OCI-LY3 (cell line): ENCODE data around the gene ADCY6.

ENCODE experiments used
- H2AFZ ChIP-seq: fragments of 200-600, 300-600 bp; shearing (Covaris generic); 2 replicates; pipeline ENCODE4 v1.6.0; 2014; ENCODE audit warnings: antibody characterized with exemption, low read depth, low read length
- H3K27ac ChIP-seq: fragments of 200-600, 300-600 bp; sonication (generic); 2 replicates; pipeline ENCODE4 v1.5.1; 2014; ENCODE audit warnings: mild to moderate bottlenecking, low read length, moderate library complexity, mixed read lengths
- H3K27me3 ChIP-seq: fragments of 200-600, 300-600 bp; sonication (generic); 2 replicates; pipeline ENCODE4 v1.6.1; 2014; ENCODE audit warnings: low read depth, low read length, mixed read lengths
- H3K36me3 ChIP-seq: fragments of 200-600, 300-600 bp; sonication (generic); replicated peaks from 2 replicates; pipeline ENCODE3; 2014; ENCODE audit warnings: low read depth, low read length, mixed read lengths
- H3K4me1 ChIP-seq: fragments of 300-600, 200-600 bp; sonication (generic); 2 replicates; pipeline ENCODE4 v1.6.1; 2014; ENCODE audit warnings: low read length, mixed read lengths
- H3K4me2 ChIP-seq: fragments of 200-600, 300-600 bp; sonication (generic); 2 replicates; pipeline ENCODE4 v1.6.1; 2014; ENCODE audit warnings: low read length, mixed read lengths
- H3K4me3 ChIP-seq: fragments of 300-600, 200-600 bp; sonication (generic); 2 replicates; pipeline ENCODE4 v1.5.1; 2014; ENCODE audit warnings: antibody characterized with exemption, mild to moderate bottlenecking, low read length, moderate library complexity
- H3K79me2 ChIP-seq: fragments of 300-600, 200-600 bp; shearing (Covaris generic); 2 replicates; pipeline ENCODE4 v1.6.1; 2014; ENCODE audit warnings: mild to moderate bottlenecking, low read length, mixed read lengths
- H3K9ac ChIP-seq: fragments of 300-600, 200-600 bp; shearing (Covaris generic); 2 replicates; pipeline ENCODE4 v1.6.0; 2014; ENCODE audit warnings: mild to moderate bottlenecking, low read length, moderate library complexity
- H3K9me3 ChIP-seq: fragments of 200-600, 300-600 bp; shearing (Covaris generic); 2 replicates; pipeline ENCODE4 v1.6.1; 2014; ENCODE audit warnings: low read length, mixed read lengths; ENCODE audit not compliant: insufficient read depth
- H4K20me1 ChIP-seq: fragments of 200-600, 300-600 bp; sonication (generic); 2 replicates; pipeline ENCODE4 v1.6.1; 2016; ENCODE audit warnings: low read length, mixed read lengths; ENCODE audit not compliant: insufficient read depth
- EZH2phosphoT487 ChIP-seq: fragments of 200-600 bp; shearing (Covaris generic); IDR thresholded peaks from 2 replicates; pipeline ENCODE4 v1.6.1; 2018; ENCODE audit warnings: antibody characterized with exemption, mixed run types, low read depth
- TF ChIP-seq, protein P1 (sequence below): fragments of 200-600, 300-600 bp; sonication (generic); IDR thresholded peaks from 2 replicates; pipeline ENCODE4 v1.5.1; 2014; ENCODE audit warnings: antibody characterized with exemption, low read length, low read depth

Gene ADCY6

DNA sequence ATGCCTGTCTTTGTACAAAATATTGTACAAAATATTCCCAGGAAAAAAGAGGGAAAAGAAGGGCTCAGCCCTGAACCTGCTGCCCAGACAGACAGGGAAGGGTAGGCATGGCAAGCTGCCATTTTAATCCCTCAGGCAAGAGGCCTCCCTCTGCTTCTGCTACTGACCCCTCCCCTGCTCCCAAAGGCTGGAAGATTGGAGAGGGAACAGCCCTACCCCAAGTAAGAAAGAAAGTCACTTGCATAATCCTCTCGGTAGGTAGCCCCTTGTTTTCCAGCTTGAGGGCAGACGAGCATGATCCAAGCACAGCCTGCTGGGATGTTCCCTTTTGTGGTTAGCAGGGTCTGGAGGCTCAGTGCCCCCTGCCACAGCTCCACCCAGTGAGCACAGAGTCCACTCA, 20.7 kb downstream of the ADCY6 start:
- H3K9ac ChIP-seq = no peak overlapping the region
- no peaks in the 10 kb centered on the region for H3K9me3 ChIP-seq
- no peaks in the 10 kb centered on the region for H4K20me1 ChIP-seq
- no peak overlapping the region for H2AFZ ChIP-seq
- peaks cover 11% of the 10 kb centered on the region for H3K4me1 ChIP-seq
- H3K4me3 ChIP-seq = no peak overlapping the region
- H3K36me3 ChIP-seq = no peaks in the 10 kb centered on the region
- no peaks in the 10 kb centered on the region for H3K27me3 ChIP-seq
- TF ChIP-seq, protein P1, sequence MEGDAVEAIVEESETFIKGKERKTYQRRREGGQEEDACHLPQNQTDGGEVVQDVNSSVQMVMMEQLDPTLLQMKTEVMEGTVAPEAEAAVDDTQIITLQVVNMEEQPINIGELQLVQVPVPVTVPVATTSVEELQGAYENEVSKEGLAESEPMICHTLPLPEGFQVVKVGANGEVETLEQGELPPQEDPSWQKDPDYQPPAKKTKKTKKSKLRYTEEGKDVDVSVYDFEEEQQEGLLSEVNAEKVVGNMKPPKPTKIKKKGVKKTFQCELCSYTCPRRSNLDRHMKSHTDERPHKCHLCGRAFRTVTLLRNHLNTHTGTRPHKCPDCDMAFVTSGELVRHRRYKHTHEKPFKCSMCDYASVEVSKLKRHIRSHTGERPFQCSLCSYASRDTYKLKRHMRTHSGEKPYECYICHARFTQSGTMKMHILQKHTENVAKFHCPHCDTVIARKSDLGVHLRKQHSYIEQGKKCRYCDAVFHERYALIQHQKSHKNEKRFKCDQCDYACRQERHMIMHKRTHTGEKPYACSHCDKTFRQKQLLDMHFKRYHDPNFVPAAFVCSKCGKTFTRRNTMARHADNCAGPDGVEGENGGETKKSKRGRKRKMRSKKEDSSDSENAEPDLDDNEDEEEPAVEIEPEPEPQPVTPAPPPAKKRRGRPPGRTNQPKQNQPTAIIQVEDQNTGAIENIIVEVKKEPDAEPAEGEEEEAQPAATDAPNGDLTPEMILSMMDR = no peak
- no peak for TF ChIP-seq EZH2phosphoT487
- H3K4me2 ChIP-seq = no peak overlapping the region
- no peak overlapping the region for H3K27ac ChIP-seq
- no peaks in the 10 kb centered on the region for H3K79me2 ChIP-seq

DNA sequence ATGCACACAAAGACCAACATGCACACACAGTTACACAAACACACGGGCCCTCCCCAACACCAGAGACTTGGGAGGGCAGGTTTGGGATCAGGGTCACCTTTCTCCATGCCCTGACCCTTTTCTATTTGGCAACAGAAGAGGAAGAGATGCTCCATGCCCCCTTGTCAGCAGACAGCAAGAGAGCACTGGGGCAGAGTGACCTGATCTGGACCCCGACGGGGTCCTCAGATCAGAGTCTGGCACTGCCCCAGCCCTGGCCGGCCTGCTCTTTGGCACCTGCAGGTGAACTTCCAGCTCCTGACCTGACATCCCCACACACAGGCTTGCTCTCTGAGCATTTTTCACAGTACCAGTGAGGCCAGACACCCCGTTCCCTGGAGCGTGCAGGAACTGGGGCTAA, 21.4 kb downstream of the ADCY6 start:
- Histone ChIP-seq H2AFZ (no peak overlapping the region), H3K4me2 (no peak overlapping the region), H3K36me3 (no peaks in the 10 kb centered on the region), H3K4me1 (peaks cover 5% of the 10 kb centered on the region), H3K27me3 (no peaks in the 10 kb centered on the region), H3K27ac (no peak overlapping the region), H3K9me3 (no peaks in the 10 kb centered on the region), H4K20me1 (no peaks in the 10 kb centered on the region), H3K79me2 (no peaks in the 10 kb centered on the region), H3K4me3 (no peak overlapping the region), H3K9ac (no peak overlapping the region)
- TF ChIP-seq EZH2phosphoT487 = no peak
- TF ChIP-seq, protein P1 = no peak

DNA sequence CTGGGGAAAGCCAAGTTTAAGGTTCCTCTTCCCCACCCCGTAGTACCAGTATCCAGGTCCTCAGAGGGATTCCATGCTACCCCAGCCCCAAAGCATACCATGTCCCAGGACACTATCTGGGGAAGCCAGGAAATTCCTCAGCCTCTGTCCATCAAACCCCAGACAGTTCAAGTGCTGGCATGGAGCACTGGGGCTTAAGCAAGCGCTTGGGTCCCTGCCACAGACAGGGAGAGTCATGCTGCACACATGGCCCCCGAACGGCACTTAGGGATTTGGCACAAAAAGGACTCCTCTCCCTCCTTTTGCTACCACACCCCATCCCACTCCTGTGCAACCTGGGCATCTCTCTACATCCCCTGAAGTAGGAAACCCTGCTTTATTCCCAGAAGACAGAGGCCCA, 21.8 kb downstream of the ADCY6 start:
- no peak overlapping the region for H3K9ac ChIP-seq
- no peak overlapping the region for H3K27ac ChIP-seq
- no peaks in the 10 kb centered on the region for H3K36me3 ChIP-seq

DNA sequence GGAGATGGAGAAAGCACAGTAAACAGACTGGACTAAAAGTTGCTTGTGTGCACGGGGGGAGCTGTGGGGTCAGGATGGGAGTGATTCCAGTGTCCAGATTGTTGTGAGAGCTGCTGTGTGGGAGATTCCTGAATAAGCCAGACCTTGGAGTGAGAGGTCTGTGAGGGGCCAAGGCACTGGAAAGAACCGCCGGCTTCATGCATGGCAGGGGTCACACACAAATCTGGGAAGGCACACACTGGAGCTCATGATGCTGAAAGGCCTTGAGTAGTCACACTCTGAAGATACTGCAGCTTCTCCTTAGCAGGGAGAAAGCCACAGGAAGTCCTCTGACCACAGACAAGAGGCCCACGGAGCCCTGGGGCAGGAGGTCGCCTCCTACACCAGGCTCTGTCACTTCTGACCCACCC, 23.1 kb downstream of the ADCY6 start:
- no peaks in the 10 kb centered on the region for H3K9me3 ChIP-seq
- no peaks in the 10 kb centered on the region for H4K20me1 ChIP-seq
- H3K4me1 ChIP-seq = peaks cover 4% of the 10 kb centered on the region; the same call in 1 of the 2 replicates
- H3K9ac ChIP-seq = no peak overlapping the region
- no peaks in the 10 kb centered on the region for H3K36me3 ChIP-seq
- H2AFZ ChIP-seq = no peak overlapping the region
- H3K79me2 ChIP-seq = no peaks in the 10 kb centered on the region
- TF ChIP-seq, protein P1 = no peak
- TF ChIP-seq EZH2phosphoT487 = no peak
- no peak overlapping the region for H3K4me3 ChIP-seq
- H3K27ac ChIP-seq = no peak overlapping the region
- H3K4me2 ChIP-seq = no peak overlapping the region
- H3K27me3 ChIP-seq = no peaks in the 10 kb centered on the region

More for the DNA sequence above, 21.8 kb downstream of the ADCY6 start:
- TF ChIP-seq, protein P1 = no peak
- TF ChIP-seq EZH2phosphoT487 = no peak
- Histone ChIP-seq H3K9me3 (no peaks in the 10 kb centered on the region), H3K4me2 (no peak overlapping the region), H3K79me2 (no peaks in the 10 kb centered on the region), H3K27me3 (no peaks in the 10 kb centered on the region), H4K20me1 (no peaks in the 10 kb centered on the region), H3K4me3 (no peak overlapping the region), H3K4me1 (peaks cover 4% of the 10 kb centered on the region; the same call in 1 of the 2 replicates), H2AFZ (no peak overlapping the region)
